H1 (cell line): ENCODE data around the gene ACTN2. TPM values are rescaled to one million over a fixed set of nuclear protein-coding genes. Genes with fewer than 3 reads are reported as not detected.

Experiments
- CTCF ChIA-PET: fragments of 300-600 bp; sonication (Branson Sonifier 250); formaldehyde crosslinking; loops from one replicate; lab custom pipeline; 2021; ENCODE audit not compliant: partially characterized antibody; lab: Charles Lee
- POLR2A ChIA-PET: fragments of 300-600 bp; sonication (Branson Sonifier 250); formaldehyde crosslinking; loops from one replicate; lab custom pipeline; 2021; ENCODE audit warnings: inconsistent platforms; ENCODE audit not compliant: partially characterized antibody; lab: Charles Lee
- DNase-seq, 2 experiments: peaks; one replicate each; pipeline versions ENCODE4 v3.0.0 to v3.0.0-alpha.2; 2010 to 2022; ENCODE audit warnings: low spot score in 2 of 2, low read depth in 1 of 2, mixed read lengths in 1 of 2
- FAIRE-seq: peaks from 2 replicates; lab custom pipeline; 2011; peaks lifted over from hg19 to GRCh38; lab: Jason Lieb, UNC
- H2AFZ ChIP-seq: 2 replicates; pipeline ENCODE4 v1.8.1; 2012; ENCODE audit warnings: low read length, inconsistent platforms
- H2AK5ac ChIP-seq: 2 replicates; pipeline ENCODE4 v1.6.1; 2013; ENCODE audit warnings: low read depth, low read length
- H2BK120ac ChIP-seq: replicated peaks from 2 replicates; pipeline ENCODE3; 2013; ENCODE audit warnings: low read depth, low read length, inconsistent platforms
- H2BK12ac ChIP-seq: 2 replicates; pipeline ENCODE4 v1.6.1; 2013; ENCODE audit warnings: low read depth, low read length
- H2BK15ac ChIP-seq: 2 replicates; pipeline ENCODE4 v1.6.1; 2013; ENCODE audit warnings: low read length
- H2BK20ac ChIP-seq: 2 replicates; pipeline ENCODE4 v1.6.1; 2013; ENCODE audit warnings: low read length
- H2BK5ac ChIP-seq: 2 replicates; pipeline ENCODE4 v1.6.1; 2013; ENCODE audit warnings: low read depth, low read length
- H3K14ac ChIP-seq: 2 replicates; pipeline ENCODE4 v1.6.1; 2013; ENCODE audit warnings: inconsistent platforms; ENCODE audit not compliant: insufficient read length
- H3K18ac ChIP-seq: 2 replicates; pipeline ENCODE4 v1.6.1; 2013; ENCODE audit warnings: low read length; ENCODE audit errors: extremely low read depth
- H3K23ac ChIP-seq: 2 replicates; pipeline ENCODE4 v1.6.1; 2013; ENCODE audit warnings: inconsistent platforms; ENCODE audit not compliant: insufficient read length
- H3K23me2 ChIP-seq: 2 replicates; pipeline ENCODE4 v1.6.1; 2013; ENCODE audit warnings: low read depth, low read length
- H3K27ac ChIP-seq: 2 replicates; pipeline ENCODE4 v1.6.1; 2011; ENCODE audit warnings: low read depth, low read length, inconsistent platforms
- H3K27me3 ChIP-seq, 4 experiments: replicated peaks in 1 of 4; 1 replicate in 1 of 4; 2 replicates in 3 of 4; pipeline versions ENCODE4 v1.6.1 to v1.8.1; 2011 to 2013; ENCODE audit warnings: low read length in 3 of 4, mild to moderate bottlenecking in 3 of 4, inconsistent platforms in 2 of 4, mixed read lengths in 2 of 4, moderate library complexity in 1 of 4; ENCODE audit not compliant: control insufficient read depth in 3 of 4, insufficient read depth in 3 of 4; ENCODE audit errors: extremely low read depth in 1 of 4
- H3K36me3 ChIP-seq, 4 experiments: 2 replicates each; pipeline versions ENCODE4 v1.6.1 to v1.8.1; 2011 to 2013; ENCODE audit warnings: mild to moderate bottlenecking in 4 of 4, low read length in 3 of 4, moderate library complexity in 2 of 4, control low read depth in 1 of 4, inconsistent platforms in 1 of 4; ENCODE audit not compliant: insufficient read depth in 4 of 4, control insufficient read depth in 2 of 4
- H3K4ac ChIP-seq: replicated peaks from 2 replicates; pipeline ENCODE3; 2013; ENCODE audit warnings: low read length, low read depth, mixed read lengths, inconsistent platforms; ENCODE audit not compliant: insufficient read length
- H3K4me1 ChIP-seq, 4 experiments: replicated peaks in 1 of 4; 1 replicate in 1 of 4; 2 replicates in 3 of 4; pipeline versions ENCODE4 v1.6.1 to v1.8.1; 2011 to 2013; ENCODE audit warnings: low read length in 3 of 4, inconsistent platforms in 2 of 4, mixed read lengths in 1 of 4; ENCODE audit not compliant: insufficient read depth in 4 of 4, control insufficient read depth in 3 of 4
- H3K4me2 ChIP-seq, 2 experiments: 2 replicates each; pipeline versions ENCODE4 v1.6.1 to v1.8.1; 2011 to 2013; ENCODE audit warnings: low read depth in 2 of 2, low read length in 2 of 2, control low read depth in 1 of 2, inconsistent platforms in 1 of 2, mild to moderate bottlenecking in 1 of 2; ENCODE audit not compliant: insufficient read depth in 1 of 2
- H3K4me3 ChIP-seq, 4 experiments: fragments of 200-600, 300-600 bp in 1 of 4; sonication (generic), shearing (Covaris generic), sonication (Bioruptor Twin) in 1 of 4; 2 replicates each; pipeline versions ENCODE4 v1.5.1 to v1.8.1; 2011 to 2016; ENCODE audit warnings: low read length in 4 of 4, low read depth in 3 of 4, control low read depth in 2 of 4, inconsistent platforms in 2 of 4, mild to moderate bottlenecking in 2 of 4, mixed read lengths in 1 of 4, moderate library complexity in 1 of 4; ENCODE audit not compliant: insufficient read depth in 2 of 4; ENCODE audit errors: extremely low read depth in 1 of 4
- H3K56ac ChIP-seq: replicated peaks from 2 replicates; pipeline ENCODE3; 2013; ENCODE audit warnings: low read depth, mild to moderate bottlenecking, mixed read lengths, low read length, inconsistent platforms; ENCODE audit not compliant: insufficient read length
- H3K79me1 ChIP-seq: 2 replicates; pipeline ENCODE4 v1.6.1; 2013; ENCODE audit warnings: low read depth, low read length, control low read depth
- H3K79me2 ChIP-seq, 2 experiments: 2 replicates each; pipeline versions ENCODE4 v1.6.1 to v1.8.1; 2012 to 2013; ENCODE audit warnings: low read length in 2 of 2, mild to moderate bottlenecking in 2 of 2, inconsistent platforms in 1 of 2; ENCODE audit not compliant: insufficient read depth in 2 of 2, control insufficient read depth in 1 of 2
- H3K9ac ChIP-seq, 4 experiments: replicated peaks in 1 of 4; 1 replicate in 1 of 4; 2 replicates in 3 of 4; pipeline versions ENCODE4 v1.6.1 to v1.8.1; 2011 to 2013; ENCODE audit warnings: low read depth in 3 of 4, low read length in 3 of 4, control low read depth in 2 of 4, mild to moderate bottlenecking in 2 of 4, moderate library complexity in 2 of 4, inconsistent platforms in 1 of 4; ENCODE audit errors: extremely low read depth in 1 of 4
- H3K9me3 ChIP-seq, 2 experiments: 2 replicates each; pipeline versions ENCODE4 v1.6.1 to v1.8.1; 2012 to 2013; ENCODE audit warnings: mild to moderate bottlenecking in 2 of 2, moderate library complexity in 2 of 2, control low read depth in 1 of 2, inconsistent platforms in 1 of 2, low read depth in 1 of 2, low read length in 1 of 2, mixed read lengths in 1 of 2; ENCODE audit not compliant: insufficient read depth in 2 of 2
- H4K20me1 ChIP-seq, 2 experiments: replicated peaks in 1 of 2; 2 replicates each; pipeline versions ENCODE3 to v1.8.1; 2011 to 2013; ENCODE audit warnings: inconsistent platforms in 2 of 2, low read length in 2 of 2, mild to moderate bottlenecking in 1 of 2; ENCODE audit not compliant: insufficient read depth in 2 of 2, control insufficient read depth in 1 of 2
- H4K5ac ChIP-seq: 2 replicates; pipeline ENCODE4 v1.6.1; 2013; ENCODE audit warnings: low read length, low read depth, mixed read lengths, inconsistent platforms; ENCODE audit not compliant: insufficient read length
- H4K8ac ChIP-seq: 2 replicates; pipeline ENCODE4 v1.8.0; 2013; ENCODE audit warnings: mild to moderate bottlenecking, moderate library complexity, low read length, inconsistent platforms; ENCODE audit not compliant: insufficient read depth; ENCODE audit errors: extremely low read depth
- H4K91ac ChIP-seq: replicated peaks from 2 replicates; pipeline ENCODE3; 2013; ENCODE audit warnings: low read length, mixed read lengths, inconsistent platforms; ENCODE audit not compliant: insufficient read length
- BRCA1 ChIP-seq: IDR thresholded peaks from 2 replicates; pipeline ENCODE4 v1.6.1; 2012; ENCODE audit warnings: low read depth, low read length, improper control_type of control experiment
- CREB1 ChIP-seq: IDR thresholded peaks from 2 replicates; pipeline ENCODE4 v1.6.1; 2012; ENCODE audit warnings: inconsistent platforms
- JUND ChIP-seq: IDR thresholded peaks from 2 replicates; pipeline ENCODE4 v1.6.1; 2011; ENCODE audit warnings: mild to moderate bottlenecking, improper control_type of control experiment, low read length
- KDM4A ChIP-seq: IDR thresholded peaks from one replicate; pipeline ENCODE4 v1.7.1; 2012; ENCODE audit warnings: low read depth, mild to moderate bottlenecking, moderate library complexity, low read length, inconsistent platforms; ENCODE audit not compliant: severe bottlenecking
- NANOG ChIP-seq: IDR thresholded peaks from 2 replicates; pipeline ENCODE4 v1.6.1; 2011; ENCODE audit warnings: low read length, low read depth, mild to moderate bottlenecking, inconsistent platforms; ENCODE audit not compliant: insufficient read depth, poor library complexity, severe bottlenecking
- PHF8 ChIP-seq: fragments of 200-600 bp; sonication (generic); conservative IDR thresholded peaks from 2 replicates; pipeline ENCODE4 v1.7.1; 2012; ENCODE audit warnings: low read depth, mild to moderate bottlenecking, inconsistent platforms, low read length, moderate library complexity
- RBBP5 ChIP-seq: IDR thresholded peaks from 2 replicates; pipeline ENCODE4 v1.7.1; 2012; ENCODE audit warnings: low read depth, mild to moderate bottlenecking, inconsistent platforms, low read length, moderate library complexity, borderline replicate concordance
- RNF2 ChIP-seq: fragments of 200-900, 300-1000 bp; sonication (generic); IDR thresholded peaks from 2 replicates; pipeline ENCODE4 v1.7.1; 2016; ENCODE audit warnings: borderline replicate concordance, low read depth, mild to moderate bottlenecking, antibody characterized with exemption, low read length; ENCODE audit not compliant: poor library complexity, severe bottlenecking; ENCODE audit errors: missing control alignments
- TBP ChIP-seq: IDR thresholded peaks from 2 replicates; pipeline ENCODE4 v1.6.1; 2011; ENCODE audit warnings: low read depth, low read length, improper control_type of control experiment
- WGBS, 2 experiments: shearing (Covaris generic) in 1 of 2; methylation state at CpG; one replicate each; pipeline versions ENCODE4 v1.1.6 to v1.1.7; 2013 to 2015; ENCODE audit warnings: low lambda C conversion rate in 2 of 2, mixed read lengths in 2 of 2, inconsistent platforms in 1 of 2, low coverage in 1 of 2, missing lambda C conversion rate in 1 of 2; ENCODE audit not compliant: insufficient replicate concordance in 2 of 2, insufficient coverage in 1 of 2, insufficient read length in 1 of 2; ENCODE audit errors: extremely low coverage in 1 of 2, missing lambda C conversion rate in 1 of 2; 5-methylcytosine and 5-hydroxymethylcytosine counted together
- polyA plus RNA-seq, 7 experiments: library from polyadenylated mRNA; depleted of rRNA in 3 of 7; stranded (reverse) in 5 of 7; unstranded in 2 of 7; fragments of >200 nt in 5 of 7; fragments of 200-250 nt in 2 of 7; gene quantifications; 1 replicate in 5 of 7; 2 replicates in 1 of 7; 4 replicates in 1 of 7; pipeline versions ENCODE4 v1.2.1 to v1.2.3, GENCODE V29; 2011 to 2013; ENCODE audit warnings: missing spikeins in 2 of 7, mixed read lengths in 2 of 7
- total RNA-seq: library from RNA; stranded (reverse); fragmentation: NEBNext Ultra II Directional; extraction: Animal tissue kit (Norgen Biotek cat#: 25700); gene quantifications from 2 replicates; pipeline ENCODE4 v1.2.1, GENCODE V29; 2021

ACTN2 gene
- total and polyA plus RNA-seq, 2 of the 8 experiments (the other 6 are each of a cell fraction or from before 2014, with no cell fraction given), result 1.9 to 4.1 TPM

DNA sequence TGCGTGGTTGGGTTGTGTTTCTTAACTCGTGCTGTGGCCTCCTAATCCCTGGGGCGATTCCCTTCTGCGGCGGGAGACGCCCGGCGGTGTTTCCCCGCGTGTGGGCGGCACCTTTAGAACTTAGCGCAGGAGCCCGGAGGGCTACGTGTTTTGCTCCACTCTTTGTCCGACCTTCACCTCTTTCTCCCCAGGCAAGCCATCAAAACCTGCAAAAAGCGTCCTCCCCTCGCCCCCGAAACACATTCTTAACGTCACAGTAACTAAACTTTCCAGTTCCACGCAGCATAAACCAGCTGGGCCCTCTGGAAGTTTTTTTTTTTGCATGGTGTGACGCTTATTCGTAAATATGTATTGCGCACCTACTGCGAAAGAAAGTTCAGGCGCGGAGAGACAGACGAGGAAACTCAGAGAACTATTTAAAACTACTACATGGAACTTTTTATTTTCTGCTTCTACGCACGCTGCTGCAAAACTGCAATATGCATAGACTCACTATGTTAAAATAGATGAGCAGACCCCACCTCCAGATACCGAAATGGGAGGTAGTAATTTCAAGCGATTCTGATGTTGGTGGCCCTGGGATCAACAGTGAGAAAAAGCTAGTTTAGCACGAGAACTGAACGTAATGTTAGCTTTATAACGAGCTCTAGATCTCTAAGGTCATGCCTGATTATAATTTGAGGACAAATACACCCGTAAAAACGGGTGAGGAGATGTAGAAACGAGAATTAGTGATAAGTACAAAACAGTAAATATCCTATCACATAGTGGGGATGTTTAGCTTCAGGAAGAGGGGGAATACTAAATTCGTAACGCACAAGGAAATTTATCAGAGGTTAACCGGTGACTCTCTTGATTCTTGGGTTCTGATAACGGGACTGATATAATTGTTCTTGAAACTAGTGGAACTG, 109.7 kb downstream of the ACTN2 start:
- H3K14ac ChIP-seq, result no peak overlapping the region
- ChIA-PET CTCF (interaction anchor here (0.6 to 1.2 kb wide), 4 partner anchors 10 to 254 kb away, joined by 3 to 7 read pairs (median 4); no protein-coding TSS in a partner anchor), POLR2A (interaction anchor here (0.6 to 2.0 kb wide), 5 partner anchors 13 to 443 kb away, joined by 3 to 5 read pairs (median 4); partner anchors contain the start of gene HEATR1)
- H2BK20ac ChIP-seq, result no peak overlapping the region
- H2AK5ac ChIP-seq, result no peak overlapping the region
- WGBS, 2 experiments, result 12% methylated on average over 41 of the region's 41 CpGs; no CpG with 5 or more reads in 1 of the 2 experiments
- H3K56ac ChIP-seq, result no peak overlapping the region
- H3K9ac ChIP-seq, result peak overlapping the region; percentile 64 to 75 (median 72)
- H4K91ac ChIP-seq, result no peak overlapping the region
- H3K27me3 ChIP-seq, result 0 out of 7 replicates have a peak, but pooled peaks cover 0 to 2% (median 0%) of the 10 kb centered on the region in 4 experiments
- H3K4me1 ChIP-seq, result no peaks in the 10 kb centered on the region; a peak in 1 of 7 replicates
- peak overlapping the region; percentile 60; the same call in 1 of the 2 replicates for H2BK5ac ChIP-seq
- H3K27ac ChIP-seq, result no peak overlapping the region
- no peaks in the 10 kb centered on the region for H4K20me1 ChIP-seq
- FAIRE-seq, result no peak
- H3K79me1 ChIP-seq, result no peaks in the 10 kb centered on the region; the same call in 1 of the 2 replicates
- no peak for DNase-seq
- H4K5ac ChIP-seq, result no peak overlapping the region
- H3K79me2 ChIP-seq, result peaks cover 0 to 30% of the 10 kb centered on the region in 2 experiments; a peak in 2 of 4 replicates
- H3K4me2 ChIP-seq, result peak overlapping the region; percentile 73 to 84
- peak overlapping the region; percentile 9; the same call in 1 of the 2 replicates for H2BK12ac ChIP-seq
- H3K23me2 ChIP-seq, result peaks cover 14% of the 10 kb centered on the region
- H3K9me3 ChIP-seq, result no peaks in the 10 kb centered on the region
- H3K23ac ChIP-seq, result no peak overlapping the region
- no peaks in the 10 kb centered on the region; a peak in 1 of 8 replicates for H3K36me3 ChIP-seq
- H2AFZ ChIP-seq, result peak overlapping the region; percentile 83
- peak overlapping the region; percentile 81 to 92 (median 85) for H3K4me3 ChIP-seq
- H3K18ac ChIP-seq, result peak overlapping the region; percentile 60; the same call in 1 of the 2 replicates
- no peak overlapping the region for H3K4ac ChIP-seq
- no peak overlapping the region for H2BK120ac ChIP-seq
- H4K8ac ChIP-seq, result peak overlapping the region; percentile 90; the same call in 1 of the 2 replicates
- H2BK15ac ChIP-seq, result no peak overlapping the region
- TF ChIP-seq RNF2 (peak; percentile 26), TBP (no peak), NANOG (no peak), BRCA1 (no peak), KDM4A (peak; percentile 95), CREB1 (no peak), JUND (no peak), PHF8 (peak; percentile 55; the same call in 1 of the 2 replicates), RBBP5 (0 out of 2 replicates have a peak, but pooled peaks have one; percentile 42)
